Peyer's patch (tissue), 4 donors: ENCODE results near the gene PRR15L. TPM values are rescaled to one million over a fixed set of nuclear protein-coding genes. Genes with fewer than 3 reads are reported as not detected.

ENCODE experiments used
- DNase-seq, 3 donors: peaks; one replicate each; pipeline ENCODE4 v3.0.0-alpha.2; 2017 to 2019
- H3K27ac ChIP-seq, 4 donors: fragments of 200-600 bp; sonication (generic); one replicate each; pipeline ENCODE4 v1.5.1; 2016 to 2019
- H3K27me3 ChIP-seq, 2 donors: fragments of 200-600 bp; sonication (generic); one replicate each; pipeline ENCODE4 v1.5.1; 2019
- H3K36me3 ChIP-seq, 3 donors: fragments of 200-600 bp; sonication (generic); one replicate each; pipeline ENCODE4 v1.5.1; 2016 to 2019
- H3K4me1 ChIP-seq, 4 donors: fragments of 200-600 bp; sonication (generic); one replicate each; pipeline ENCODE4 v1.5.1; 2016 to 2019
- H3K4me3 ChIP-seq, 4 donors: fragments of 200-600 bp; sonication (generic); 1 replicate in 3 of 4; 2 replicates in 1 of 4; pipeline ENCODE4 v1.5.1; 2016 to 2019; ENCODE audit warnings: mild to moderate bottlenecking in 1 of 4
- H3K9me3 ChIP-seq, 4 donors: fragments of 200-600 bp; sonication (generic); one replicate each; pipeline ENCODE4 v1.5.1; 2016 to 2019; ENCODE audit warnings: mild to moderate bottlenecking in 1 of 4
- CTCF ChIP-seq, 6 experiments: fragments of 450-650 bp in 4 of 6; fragments of 200-600 bp in 2 of 6; sonication (generic) in 1 of 6; IDR thresholded peaks; one replicate each; pipeline ENCODE4 v1.5.1; 2017 to 2019; ENCODE audit warnings: antibody characterized with exemption in 6 of 6, mild to moderate bottlenecking in 3 of 6, moderate library complexity in 1 of 6
- POLR2A ChIP-seq, 2 donors: fragments of 450-650 bp; IDR thresholded peaks; one replicate each; pipeline ENCODE4 v1.5.1; 2017; ENCODE audit warnings: antibody characterized with exemption in 2 of 2, mild to moderate bottlenecking in 2 of 2, moderate library complexity in 2 of 2
- total RNA-seq, 4 donors: library from RNA; depleted of rRNA; stranded (reverse); fragments of >200 nt; gene quantifications; one replicate each; pipeline ENCODE4 v1.1.0, GENCODE V29; 2016

PRR15L gene
- total RNA-seq, 4 donors from 2014 or later = 88.3 to 358 (median 288) TPM

GRCh38 chr17:47983492-47984223, 26.0 kb upstream of the PRR15L start:
- peaks cover 0 to 57% (median 0%) of the 10 kb centered on the region in 3 donors for H3K36me3 ChIP-seq
- H3K27me3 ChIP-seq = no peaks in the 10 kb centered on the region
- no peaks in the 10 kb centered on the region for H3K9me3 ChIP-seq
- DNase-seq = no peak
- no peaks in the 10 kb centered on the region for H3K4me1 ChIP-seq
- H3K27ac ChIP-seq = no peak overlapping the region
- no peak for TF ChIP-seq CTCF (IDR thresholded peaks at IDR 0.05)
- no peak for TF ChIP-seq POLR2A (IDR thresholded peaks at IDR 0.05)
- H3K4me3 ChIP-seq = no peak overlapping the region

GRCh38 chr17:47982645-47983390, 25.1 kb upstream of the PRR15L start:
- TF ChIP-seq POLR2A (IDR thresholded peaks at IDR 0.05) (no peak), CTCF (IDR thresholded peaks at IDR 0.05) (no peak)
- H3K9me3 ChIP-seq = no peaks in the 10 kb centered on the region
- H3K4me1 ChIP-seq = no peaks in the 10 kb centered on the region
- H3K4me3 ChIP-seq = no peak overlapping the region
- peaks cover 0 to 65% (median 0%) of the 10 kb centered on the region in 3 donors for H3K36me3 ChIP-seq
- H3K27ac ChIP-seq = no peak overlapping the region
- no peak for DNase-seq
- no peaks in the 10 kb centered on the region for H3K27me3 ChIP-seq

- peaks cover 0 to 72% (median 0%) of the 10 kb centered on the region in 3 donors for H3K36me3 ChIP-seq
- no peak for DNase-seq
- TF ChIP-seq POLR2A (IDR thresholded peaks at IDR 0.05) (no peak), CTCF (IDR thresholded peaks at IDR 0.05) (no peak)
- no peaks in the 10 kb centered on the region for H3K9me3 ChIP-seq
- no peaks in the 10 kb centered on the region for H3K27me3 ChIP-seq
- H3K4me1 ChIP-seq = no peaks in the 10 kb centered on the region
- H3K4me3 ChIP-seq = no peak overlapping the region
- no peak overlapping the region for H3K27ac ChIP-seq
These were observed 24.5 kb upstream of the PRR15L start for GRCh38 chr17:47982091-47982617.

GRCh38 chr17:47981462-47981861, 23.8 kb upstream of the PRR15L start:
- Histone ChIP-seq H3K36me3 (peaks cover 0 to 79% (median 0%) of the 10 kb centered on the region in 3 donors), H3K27ac (no peak overlapping the region), H3K4me3 (no peak overlapping the region), H3K27me3 (no peaks in the 10 kb centered on the region), H3K9me3 (no peaks in the 10 kb centered on the region), H3K4me1 (no peaks in the 10 kb centered on the region)
- TF ChIP-seq POLR2A (IDR thresholded peaks at IDR 0.05) (no peak), CTCF (IDR thresholded peaks at IDR 0.05) (no peak)
- no peak for DNase-seq

- DNase-seq = no peak
- Histone ChIP-seq H3K27me3 (no peaks in the 10 kb centered on the region), H3K27ac (no peak overlapping the region), H3K4me3 (no peak overlapping the region), H3K36me3 (peaks cover 0 to 88% (median 0%) of the 10 kb centered on the region in 3 donors), H3K9me3 (no peaks in the 10 kb centered on the region), H3K4me1 (no peaks in the 10 kb centered on the region)
- TF ChIP-seq POLR2A (IDR thresholded peaks at IDR 0.05) (no peak), CTCF (IDR thresholded peaks at IDR 0.05) (no peak)
These were observed 22.9 kb upstream of the PRR15L start for GRCh38 chr17:47980541-47980940.
